ENCODE data around the gene DNM3. TPM values are rescaled to one million over a fixed set of nuclear protein-coding genes. Genes with fewer than 3 reads are reported as not detected.

Gene DNM3
- total and polyA plus RNA-seq, 9 of the 15 experiments (the other 6 are each of a cell fraction or from before 2014, with no cell fraction given) = 0.08 to 0.36 (median 0.22) TPM; not detected in 1

DNA sequence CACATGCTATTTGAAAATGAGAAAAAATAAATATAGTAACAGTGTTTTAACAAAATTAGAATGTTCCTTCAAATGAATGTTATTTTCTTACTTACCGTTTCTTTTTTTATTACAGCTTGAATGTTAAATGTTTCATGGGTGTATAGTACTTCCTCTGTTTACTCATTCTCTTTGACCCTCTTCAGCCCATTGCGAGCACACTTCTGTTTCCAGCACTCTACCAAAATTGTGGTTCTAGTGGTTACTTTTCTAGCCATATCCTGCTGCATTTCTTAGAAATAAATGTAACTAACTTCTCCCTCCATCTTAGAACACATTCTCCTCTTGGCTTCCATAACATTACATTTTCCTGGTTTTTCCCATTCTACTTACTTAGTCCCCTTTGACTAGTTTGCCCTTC is 389.2 kb downstream of the DNM3 start:
- in situ Hi-C loops (cut with MboI) = no loop called here
- BruUV-seq (replicated peaks) = no TSS peak
- no peaks in the 10 kb centered on the region for H3K9me3 ChIP-seq (replicated peaks; ENCODE audit: control insufficient read depth, insufficient read depth, low read depth, low read length)
- no peak for DNase-seq (ENCODE audit: extremely low read depth in 1 of 4, low spot score in 3 of 4)
- CTCF ChIA-PET (ENCODE audit: low intra/inter-chr PET ratio) = no interaction called here
- H2AFZ ChIP-seq (ENCODE audit: low read depth, low read length) = no peak overlapping the region
- no peaks in the 10 kb centered on the region for H3K79me2 ChIP-seq (ENCODE audit: control insufficient read depth, insufficient read depth, low read length)
- H3K4me3 ChIP-seq = no peak overlapping the region
- 6% methylated on average over 2 of the region's 2 CpGs for WGBS (ENCODE audit: insufficient coverage, low coverage, missing lambda C conversion rate)
- H3K4me2 ChIP-seq (ENCODE audit: insufficient read depth, low read length) = no peak overlapping the region
- H3K9me1 ChIP-seq (ENCODE audit: control insufficient read depth, insufficient read depth, low read length) = no peaks in the 10 kb centered on the region
- H3K36me3 ChIP-seq (ENCODE audit: control insufficient read depth, insufficient read depth, low read length) = no peaks in the 10 kb centered on the region
- H3K4me1 ChIP-seq (replicated peaks in 1 of 2; ENCODE audit: control insufficient read depth in 2 of 2, insufficient read depth in 2 of 2, low read length in 2 of 2) = no peaks in the 10 kb centered on the region
- no peak for FAIRE-seq
- POLR2A ChIA-PET = no interaction called here
- intact Hi-C loops (cut with micrococcal nuclease) = no loop called here
- no peak for ATAC-seq
- no peak overlapping the region for H3K9ac ChIP-seq (ENCODE audit: insufficient read depth in 1 of 2, low read depth in 2 of 2, low read length in 2 of 2)
- no peaks in the 10 kb centered on the region for H4K20me1 ChIP-seq (replicated peaks; ENCODE audit: control insufficient read depth, insufficient read depth, low read length)
- no peak overlapping the region for H3K27ac ChIP-seq (ENCODE audit: extremely low read depth, low read depth, low read length)
- H3K27me3 ChIP-seq (ENCODE audit: control insufficient read depth in 2 of 2, insufficient read depth in 2 of 2, low read length in 2 of 2) = no peaks in the 10 kb centered on the region
- TF ChIP-seq ZNF263 (CRISPR knock-in tag; IDR thresholded peaks at IDR 0.05; ENCODE audit: borderline replicate concordance) (no peak), ZNF143 (CRISPR knock-in tag; IDR thresholded peaks at IDR 0.05) (no peak), HDAC1 (IDR thresholded peaks at IDR 0.05) (no peak), RAD51 (IDR thresholded peaks at IDR 0.05; ENCODE audit: borderline replicate concordance, low read depth) (no peak), MTA2 (IDR thresholded peaks at IDR 0.05; ENCODE audit: low read depth) (no peak), BCL6 (CRISPR knock-in tag; IDR thresholded peaks at IDR 0.05) (no peak), PURB (CRISPR knock-in tag; IDR thresholded peaks at IDR 0.05; ENCODE audit: low read depth) (no peak), CHD1 (IDR thresholded peaks at IDR 0.05; ENCODE audit: low read length) (no peak), SMC3 (conservative IDR thresholded peaks at IDR 0.05; ENCODE audit: insufficient read depth, low read depth, low read length) (no peak), RCOR1 (IDR thresholded peaks at IDR 0.05; ENCODE audit: borderline replicate concordance in 1 of 2, low read depth in 2 of 2, low read length in 2 of 2) (no peak)
- TF ChIP-seq, protein P1, sequence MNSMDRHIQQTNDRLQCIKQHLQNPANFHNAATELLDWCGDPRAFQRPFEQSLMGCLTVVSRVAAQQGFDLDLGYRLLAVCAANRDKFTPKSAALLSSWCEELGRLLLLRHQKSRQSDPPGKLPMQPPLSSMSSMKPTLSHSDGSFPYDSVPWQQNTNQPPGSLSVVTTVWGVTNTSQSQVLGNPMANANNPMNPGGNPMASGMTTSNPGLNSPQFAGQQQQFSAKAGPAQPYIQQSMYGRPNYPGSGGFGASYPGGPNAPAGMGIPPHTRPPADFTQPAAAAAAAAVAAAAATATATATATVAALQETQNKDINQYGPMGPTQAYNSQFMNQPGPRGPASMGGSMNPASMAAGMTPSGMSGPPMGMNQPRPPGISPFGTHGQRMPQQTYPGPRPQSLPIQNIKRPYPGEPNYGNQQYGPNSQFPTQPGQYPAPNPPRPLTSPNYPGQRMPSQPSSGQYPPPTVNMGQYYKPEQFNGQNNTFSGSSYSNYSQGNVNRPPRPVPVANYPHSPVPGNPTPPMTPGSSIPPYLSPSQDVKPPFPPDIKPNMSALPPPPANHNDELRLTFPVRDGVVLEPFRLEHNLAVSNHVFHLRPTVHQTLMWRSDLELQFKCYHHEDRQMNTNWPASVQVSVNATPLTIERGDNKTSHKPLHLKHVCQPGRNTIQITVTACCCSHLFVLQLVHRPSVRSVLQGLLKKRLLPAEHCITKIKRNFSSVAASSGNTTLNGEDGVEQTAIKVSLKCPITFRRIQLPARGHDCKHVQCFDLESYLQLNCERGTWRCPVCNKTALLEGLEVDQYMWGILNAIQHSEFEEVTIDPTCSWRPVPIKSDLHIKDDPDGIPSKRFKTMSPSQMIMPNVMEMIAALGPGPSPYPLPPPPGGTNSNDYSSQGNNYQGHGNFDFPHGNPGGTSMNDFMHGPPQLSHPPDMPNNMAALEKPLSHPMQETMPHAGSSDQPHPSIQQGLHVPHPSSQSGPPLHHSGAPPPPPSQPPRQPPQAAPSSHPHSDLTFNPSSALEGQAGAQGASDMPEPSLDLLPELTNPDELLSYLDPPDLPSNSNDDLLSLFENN (IDR thresholded peaks at IDR 0.05; ENCODE audit: low read depth in 2 of 2, low read length in 2 of 2) = no peak
- TF ChIP-seq, protein P2, sequence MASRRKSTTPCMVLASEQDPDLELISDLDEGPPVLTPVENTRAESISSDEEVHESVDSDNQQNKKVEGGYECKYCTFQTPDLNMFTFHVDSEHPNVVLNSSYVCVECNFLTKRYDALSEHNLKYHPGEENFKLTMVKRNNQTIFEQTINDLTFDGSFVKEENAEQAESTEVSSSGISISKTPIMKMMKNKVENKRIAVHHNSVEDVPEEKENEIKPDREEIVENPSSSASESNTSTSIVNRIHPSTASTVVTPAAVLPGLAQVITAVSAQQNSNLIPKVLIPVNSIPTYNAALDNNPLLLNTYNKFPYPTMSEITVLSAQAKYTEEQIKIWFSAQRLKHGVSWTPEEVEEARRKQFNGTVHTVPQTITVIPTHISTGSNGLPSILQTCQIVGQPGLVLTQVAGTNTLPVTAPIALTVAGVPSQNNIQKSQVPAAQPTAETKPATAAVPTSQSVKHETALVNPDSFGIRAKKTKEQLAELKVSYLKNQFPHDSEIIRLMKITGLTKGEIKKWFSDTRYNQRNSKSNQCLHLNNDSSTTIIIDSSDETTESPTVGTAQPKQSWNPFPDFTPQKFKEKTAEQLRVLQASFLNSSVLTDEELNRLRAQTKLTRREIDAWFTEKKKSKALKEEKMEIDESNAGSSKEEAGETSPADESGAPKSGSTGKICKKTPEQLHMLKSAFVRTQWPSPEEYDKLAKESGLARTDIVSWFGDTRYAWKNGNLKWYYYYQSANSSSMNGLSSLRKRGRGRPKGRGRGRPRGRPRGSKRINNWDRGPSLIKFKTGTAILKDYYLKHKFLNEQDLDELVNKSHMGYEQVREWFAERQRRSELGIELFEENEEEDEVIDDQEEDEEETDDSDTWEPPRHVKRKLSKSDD (conservative IDR thresholded peaks at IDR 0.05; ENCODE audit: low read length) = no peak
- TF ChIP-seq, protein P3, sequence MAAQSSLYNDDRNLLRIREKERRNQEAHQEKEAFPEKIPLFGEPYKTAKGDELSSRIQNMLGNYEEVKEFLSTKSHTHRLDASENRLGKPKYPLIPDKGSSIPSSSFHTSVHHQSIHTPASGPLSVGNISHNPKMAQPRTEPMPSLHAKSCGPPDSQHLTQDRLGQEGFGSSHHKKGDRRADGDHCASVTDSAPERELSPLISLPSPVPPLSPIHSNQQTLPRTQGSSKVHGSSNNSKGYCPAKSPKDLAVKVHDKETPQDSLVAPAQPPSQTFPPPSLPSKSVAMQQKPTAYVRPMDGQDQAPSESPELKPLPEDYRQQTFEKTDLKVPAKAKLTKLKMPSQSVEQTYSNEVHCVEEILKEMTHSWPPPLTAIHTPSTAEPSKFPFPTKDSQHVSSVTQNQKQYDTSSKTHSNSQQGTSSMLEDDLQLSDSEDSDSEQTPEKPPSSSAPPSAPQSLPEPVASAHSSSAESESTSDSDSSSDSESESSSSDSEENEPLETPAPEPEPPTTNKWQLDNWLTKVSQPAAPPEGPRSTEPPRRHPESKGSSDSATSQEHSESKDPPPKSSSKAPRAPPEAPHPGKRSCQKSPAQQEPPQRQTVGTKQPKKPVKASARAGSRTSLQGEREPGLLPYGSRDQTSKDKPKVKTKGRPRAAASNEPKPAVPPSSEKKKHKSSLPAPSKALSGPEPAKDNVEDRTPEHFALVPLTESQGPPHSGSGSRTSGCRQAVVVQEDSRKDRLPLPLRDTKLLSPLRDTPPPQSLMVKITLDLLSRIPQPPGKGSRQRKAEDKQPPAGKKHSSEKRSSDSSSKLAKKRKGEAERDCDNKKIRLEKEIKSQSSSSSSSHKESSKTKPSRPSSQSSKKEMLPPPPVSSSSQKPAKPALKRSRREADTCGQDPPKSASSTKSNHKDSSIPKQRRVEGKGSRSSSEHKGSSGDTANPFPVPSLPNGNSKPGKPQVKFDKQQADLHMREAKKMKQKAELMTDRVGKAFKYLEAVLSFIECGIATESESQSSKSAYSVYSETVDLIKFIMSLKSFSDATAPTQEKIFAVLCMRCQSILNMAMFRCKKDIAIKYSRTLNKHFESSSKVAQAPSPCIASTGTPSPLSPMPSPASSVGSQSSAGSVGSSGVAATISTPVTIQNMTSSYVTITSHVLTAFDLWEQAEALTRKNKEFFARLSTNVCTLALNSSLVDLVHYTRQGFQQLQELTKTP (IDR thresholded peaks at IDR 0.05; ENCODE audit: low read depth in 1 of 2, partially characterized antibody in 2 of 2) = no peak
